H1 (cell line): ENCODE measurements around the gene EFCAB3. TPM values are rescaled to one million over a fixed set of nuclear protein-coding genes. Genes with fewer than 3 reads are reported as not detected.

Experiments
- CHD1 ChIP-seq: IDR thresholded peaks from 2 replicates; pipeline ENCODE4 v1.6.1; 2012; ENCODE audit warnings: low read depth, low read length, improper control_type of control experiment
- CREB1 ChIP-seq: IDR thresholded peaks from 2 replicates; pipeline ENCODE4 v1.6.1; 2012; ENCODE audit warnings: inconsistent platforms
- NRF1 ChIP-seq: IDR thresholded peaks from 2 replicates; pipeline ENCODE4 v1.6.1; 2011; ENCODE audit warnings: mild to moderate bottlenecking, low read depth, low read length, improper control_type of control experiment
- POU5F1 ChIP-seq: IDR thresholded peaks from 2 replicates; pipeline ENCODE4 v1.6.1; 2011; ENCODE audit warnings: low read depth, mild to moderate bottlenecking, low read length, moderate library complexity
- RNF2 ChIP-seq: fragments of 200-900, 300-1000 bp; sonication (generic); IDR thresholded peaks from 2 replicates; pipeline ENCODE4 v1.7.1; 2016; ENCODE audit warnings: borderline replicate concordance, low read depth, mild to moderate bottlenecking, antibody characterized with exemption, low read length; ENCODE audit not compliant: poor library complexity, severe bottlenecking; ENCODE audit errors: missing control alignments
- SAP30 ChIP-seq: fragments of 300-600 bp; sonication (generic); IDR thresholded peaks from 2 replicates; pipeline ENCODE4 v1.7.1; 2012; ENCODE audit warnings: low read length, moderate library complexity, mild to moderate bottlenecking, inconsistent platforms; ENCODE audit not compliant: insufficient read depth, insufficient replicate concordance
- polyA plus RNA-seq, 7 experiments: library from polyadenylated mRNA; depleted of rRNA in 3 of 7; stranded (reverse) in 5 of 7; unstranded in 2 of 7; fragments of >200 nt in 5 of 7; fragments of 200-250 nt in 2 of 7; gene quantifications; 1 replicate in 5 of 7; 2 replicates in 1 of 7; 4 replicates in 1 of 7; pipeline versions ENCODE4 v1.2.1 to v1.2.3, GENCODE V29; 2011 to 2013; ENCODE audit warnings: missing spikeins in 2 of 7, mixed read lengths in 2 of 7
- total RNA-seq: library from RNA; stranded (reverse); fragmentation: NEBNext Ultra II Directional; extraction: Animal tissue kit (Norgen Biotek cat#: 25700); gene quantifications from 2 replicates; pipeline ENCODE4 v1.2.1, GENCODE V29; 2021
- TF ChIP-seq, protein P1 (sequence below): fragments of 300-600 bp; sonication (generic); IDR thresholded peaks from 2 replicates; pipeline ENCODE4 v1.7.1; 2012; ENCODE audit warnings: low read length, moderate library complexity, mild to moderate bottlenecking, inconsistent platforms; ENCODE audit not compliant: insufficient replicate concordance
- TF ChIP-seq, protein P2 (sequence below), 3 experiments: IDR thresholded peaks; 1 replicate in 2 of 3; 2 replicates in 1 of 3; pipeline versions ENCODE4 v1.5.1 to v1.6.1; 2011; ENCODE audit warnings: low read length in 3 of 3, mild to moderate bottlenecking in 3 of 3, inconsistent platforms in 2 of 3, low read depth in 1 of 3, moderate library complexity in 1 of 3; ENCODE audit not compliant: insufficient read depth in 1 of 3; ENCODE audit errors: control extremely low read depth in 1 of 3

Gene EFCAB3
- total and polyA plus RNA-seq, 2 of the 8 experiments (the other 6 are each of a cell fraction or from before 2014, with no cell fraction given): not detected

GRCh38 chr17:62366191-62366590, 14.2 kb upstream of the EFCAB3 start (continued):
- TF ChIP-seq, protein P1, sequence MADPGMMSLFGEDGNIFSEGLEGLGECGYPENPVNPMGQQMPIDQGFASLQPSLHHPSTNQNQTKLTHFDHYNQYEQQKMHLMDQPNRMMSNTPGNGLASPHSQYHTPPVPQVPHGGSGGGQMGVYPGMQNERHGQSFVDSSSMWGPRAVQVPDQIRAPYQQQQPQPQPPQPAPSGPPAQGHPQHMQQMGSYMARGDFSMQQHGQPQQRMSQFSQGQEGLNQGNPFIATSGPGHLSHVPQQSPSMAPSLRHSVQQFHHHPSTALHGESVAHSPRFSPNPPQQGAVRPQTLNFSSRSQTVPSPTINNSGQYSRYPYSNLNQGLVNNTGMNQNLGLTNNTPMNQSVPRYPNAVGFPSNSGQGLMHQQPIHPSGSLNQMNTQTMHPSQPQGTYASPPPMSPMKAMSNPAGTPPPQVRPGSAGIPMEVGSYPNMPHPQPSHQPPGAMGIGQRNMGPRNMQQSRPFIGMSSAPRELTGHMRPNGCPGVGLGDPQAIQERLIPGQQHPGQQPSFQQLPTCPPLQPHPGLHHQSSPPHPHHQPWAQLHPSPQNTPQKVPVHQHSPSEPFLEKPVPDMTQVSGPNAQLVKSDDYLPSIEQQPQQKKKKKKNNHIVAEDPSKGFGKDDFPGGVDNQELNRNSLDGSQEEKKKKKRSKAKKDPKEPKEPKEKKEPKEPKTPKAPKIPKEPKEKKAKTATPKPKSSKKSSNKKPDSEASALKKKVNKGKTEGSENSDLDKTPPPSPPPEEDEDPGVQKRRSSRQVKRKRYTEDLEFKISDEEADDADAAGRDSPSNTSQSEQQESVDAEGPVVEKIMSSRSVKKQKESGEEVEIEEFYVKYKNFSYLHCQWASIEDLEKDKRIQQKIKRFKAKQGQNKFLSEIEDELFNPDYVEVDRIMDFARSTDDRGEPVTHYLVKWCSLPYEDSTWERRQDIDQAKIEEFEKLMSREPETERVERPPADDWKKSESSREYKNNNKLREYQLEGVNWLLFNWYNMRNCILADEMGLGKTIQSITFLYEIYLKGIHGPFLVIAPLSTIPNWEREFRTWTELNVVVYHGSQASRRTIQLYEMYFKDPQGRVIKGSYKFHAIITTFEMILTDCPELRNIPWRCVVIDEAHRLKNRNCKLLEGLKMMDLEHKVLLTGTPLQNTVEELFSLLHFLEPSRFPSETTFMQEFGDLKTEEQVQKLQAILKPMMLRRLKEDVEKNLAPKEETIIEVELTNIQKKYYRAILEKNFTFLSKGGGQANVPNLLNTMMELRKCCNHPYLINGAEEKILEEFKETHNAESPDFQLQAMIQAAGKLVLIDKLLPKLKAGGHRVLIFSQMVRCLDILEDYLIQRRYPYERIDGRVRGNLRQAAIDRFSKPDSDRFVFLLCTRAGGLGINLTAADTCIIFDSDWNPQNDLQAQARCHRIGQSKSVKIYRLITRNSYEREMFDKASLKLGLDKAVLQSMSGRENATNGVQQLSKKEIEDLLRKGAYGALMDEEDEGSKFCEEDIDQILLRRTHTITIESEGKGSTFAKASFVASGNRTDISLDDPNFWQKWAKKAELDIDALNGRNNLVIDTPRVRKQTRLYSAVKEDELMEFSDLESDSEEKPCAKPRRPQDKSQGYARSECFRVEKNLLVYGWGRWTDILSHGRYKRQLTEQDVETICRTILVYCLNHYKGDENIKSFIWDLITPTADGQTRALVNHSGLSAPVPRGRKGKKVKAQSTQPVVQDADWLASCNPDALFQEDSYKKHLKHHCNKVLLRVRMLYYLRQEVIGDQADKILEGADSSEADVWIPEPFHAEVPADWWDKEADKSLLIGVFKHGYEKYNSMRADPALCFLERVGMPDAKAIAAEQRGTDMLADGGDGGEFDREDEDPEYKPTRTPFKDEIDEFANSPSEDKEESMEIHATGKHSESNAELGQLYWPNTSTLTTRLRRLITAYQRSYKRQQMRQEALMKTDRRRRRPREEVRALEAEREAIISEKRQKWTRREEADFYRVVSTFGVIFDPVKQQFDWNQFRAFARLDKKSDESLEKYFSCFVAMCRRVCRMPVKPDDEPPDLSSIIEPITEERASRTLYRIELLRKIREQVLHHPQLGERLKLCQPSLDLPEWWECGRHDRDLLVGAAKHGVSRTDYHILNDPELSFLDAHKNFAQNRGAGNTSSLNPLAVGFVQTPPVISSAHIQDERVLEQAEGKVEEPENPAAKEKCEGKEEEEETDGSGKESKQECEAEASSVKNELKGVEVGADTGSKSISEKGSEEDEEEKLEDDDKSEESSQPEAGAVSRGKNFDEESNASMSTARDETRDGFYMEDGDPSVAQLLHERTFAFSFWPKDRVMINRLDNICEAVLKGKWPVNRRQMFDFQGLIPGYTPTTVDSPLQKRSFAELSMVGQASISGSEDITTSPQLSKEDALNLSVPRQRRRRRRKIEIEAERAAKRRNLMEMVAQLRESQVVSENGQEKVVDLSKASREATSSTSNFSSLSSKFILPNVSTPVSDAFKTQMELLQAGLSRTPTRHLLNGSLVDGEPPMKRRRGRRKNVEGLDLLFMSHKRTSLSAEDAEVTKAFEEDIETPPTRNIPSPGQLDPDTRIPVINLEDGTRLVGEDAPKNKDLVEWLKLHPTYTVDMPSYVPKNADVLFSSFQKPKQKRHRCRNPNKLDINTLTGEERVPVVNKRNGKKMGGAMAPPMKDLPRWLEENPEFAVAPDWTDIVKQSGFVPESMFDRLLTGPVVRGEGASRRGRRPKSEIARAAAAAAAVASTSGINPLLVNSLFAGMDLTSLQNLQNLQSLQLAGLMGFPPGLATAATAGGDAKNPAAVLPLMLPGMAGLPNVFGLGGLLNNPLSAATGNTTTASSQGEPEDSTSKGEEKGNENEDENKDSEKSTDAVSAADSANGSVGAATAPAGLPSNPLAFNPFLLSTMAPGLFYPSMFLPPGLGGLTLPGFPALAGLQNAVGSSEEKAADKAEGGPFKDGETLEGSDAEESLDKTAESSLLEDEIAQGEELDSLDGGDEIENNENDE: no peak
- no peak for TF ChIP-seq POU5F1
- TF ChIP-seq RNF2: no peak
- TF ChIP-seq SAP30: no peak
- TF ChIP-seq, protein P2, sequence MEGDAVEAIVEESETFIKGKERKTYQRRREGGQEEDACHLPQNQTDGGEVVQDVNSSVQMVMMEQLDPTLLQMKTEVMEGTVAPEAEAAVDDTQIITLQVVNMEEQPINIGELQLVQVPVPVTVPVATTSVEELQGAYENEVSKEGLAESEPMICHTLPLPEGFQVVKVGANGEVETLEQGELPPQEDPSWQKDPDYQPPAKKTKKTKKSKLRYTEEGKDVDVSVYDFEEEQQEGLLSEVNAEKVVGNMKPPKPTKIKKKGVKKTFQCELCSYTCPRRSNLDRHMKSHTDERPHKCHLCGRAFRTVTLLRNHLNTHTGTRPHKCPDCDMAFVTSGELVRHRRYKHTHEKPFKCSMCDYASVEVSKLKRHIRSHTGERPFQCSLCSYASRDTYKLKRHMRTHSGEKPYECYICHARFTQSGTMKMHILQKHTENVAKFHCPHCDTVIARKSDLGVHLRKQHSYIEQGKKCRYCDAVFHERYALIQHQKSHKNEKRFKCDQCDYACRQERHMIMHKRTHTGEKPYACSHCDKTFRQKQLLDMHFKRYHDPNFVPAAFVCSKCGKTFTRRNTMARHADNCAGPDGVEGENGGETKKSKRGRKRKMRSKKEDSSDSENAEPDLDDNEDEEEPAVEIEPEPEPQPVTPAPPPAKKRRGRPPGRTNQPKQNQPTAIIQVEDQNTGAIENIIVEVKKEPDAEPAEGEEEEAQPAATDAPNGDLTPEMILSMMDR (IDR thresholded peaks at IDR 0.05; ENCODE audit: control extremely low read depth in 1 of 3, insufficient read depth in 1 of 3, low read depth in 1 of 3, low read length in 3 of 3): no peak
- no peak for TF ChIP-seq NRF1
- TF ChIP-seq CHD1: no peak
- TF ChIP-seq CREB1: no peak
